AG10803 (cell line): Measurements from ENCODE around the gene PRKN.

ENCODE experiments used
- DNase-seq: peaks from one replicate; pipeline ENCODE4 v3.0.0; 2010; ENCODE audit warnings: low read depth
- H3K4me3 ChIP-seq: 2 replicates; pipeline ENCODE4 v1.5.1; 2011; ENCODE audit warnings: mild to moderate bottlenecking, low read length, control low read depth
- CTCF ChIP-seq: conservative IDR thresholded peaks from 2 replicates; pipeline ENCODE4 v1.5.1; 2011; ENCODE audit warnings: mild to moderate bottlenecking, low read length, control low read depth, inconsistent platforms

The PRKN gene

DNA sequence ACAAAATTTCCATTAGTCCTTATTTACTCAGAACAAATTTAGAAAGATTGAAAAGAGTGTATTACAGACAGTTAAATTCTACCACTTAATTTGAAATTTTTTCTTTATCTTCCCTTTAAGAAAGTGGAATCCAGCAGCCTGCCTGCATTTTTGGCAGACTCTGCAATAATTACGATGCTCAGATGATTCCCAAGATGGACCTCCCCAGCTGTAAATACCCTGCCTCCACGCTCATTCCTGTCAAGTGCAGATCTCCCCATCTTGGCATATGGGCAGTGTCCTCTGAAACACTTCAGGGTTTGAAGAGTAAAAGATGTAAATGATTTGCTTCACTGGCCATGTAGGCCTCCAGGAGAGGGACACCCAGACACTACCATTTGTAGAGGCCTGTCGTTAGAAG is 471.2 kb downstream of the PRKN start:
- TF ChIP-seq CTCF = no peak
- H3K4me3 ChIP-seq = no peak overlapping the region
- DNase-seq = no peak

- 0 out of 2 replicates have a peak, but pooled peaks have one; percentile 11 for TF ChIP-seq CTCF
- DNase-seq = no peak
- H3K4me3 ChIP-seq = no peak overlapping the region
Measured at GRCh38 chr6:162251257-162251656, 476.3 kb downstream of the PRKN start.

- no peak overlapping the region for H3K4me3 ChIP-seq
- DNase-seq = no peak
- no peak for TF ChIP-seq CTCF
Measured at GRCh38 chr6:162249907-162250642, 477.5 kb downstream of the PRKN start.

DNA sequence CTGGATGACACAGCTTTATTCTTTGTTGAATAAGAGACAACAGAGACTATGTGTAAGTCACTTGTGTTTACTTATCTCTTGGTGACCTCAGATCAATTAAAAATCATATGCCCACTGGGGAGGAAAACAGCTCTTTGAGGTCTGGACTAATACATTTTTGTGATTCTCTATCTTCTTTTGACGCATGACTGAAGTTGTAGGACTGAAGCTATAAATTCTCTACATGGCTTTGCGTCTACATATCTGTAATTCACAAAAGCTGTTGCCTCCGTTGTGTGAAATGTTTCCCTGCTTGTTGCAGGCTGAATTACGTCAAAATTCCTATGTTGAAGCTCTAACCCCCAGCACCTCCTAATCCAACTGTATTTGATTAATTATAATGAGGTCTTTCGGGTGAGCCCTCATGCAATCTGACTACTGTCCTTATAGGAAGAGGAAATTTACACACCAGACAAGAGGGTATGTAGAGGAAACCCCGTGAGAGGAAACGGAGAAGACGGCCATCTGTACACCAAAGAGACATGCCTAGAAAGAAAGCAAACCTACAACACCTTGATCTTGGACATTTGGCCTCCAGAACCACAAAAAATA is 481.6 kb downstream of the PRKN start:
- DNase-seq = no peak
- H3K4me3 ChIP-seq = no peak overlapping the region
- no peak for TF ChIP-seq CTCF

DNA sequence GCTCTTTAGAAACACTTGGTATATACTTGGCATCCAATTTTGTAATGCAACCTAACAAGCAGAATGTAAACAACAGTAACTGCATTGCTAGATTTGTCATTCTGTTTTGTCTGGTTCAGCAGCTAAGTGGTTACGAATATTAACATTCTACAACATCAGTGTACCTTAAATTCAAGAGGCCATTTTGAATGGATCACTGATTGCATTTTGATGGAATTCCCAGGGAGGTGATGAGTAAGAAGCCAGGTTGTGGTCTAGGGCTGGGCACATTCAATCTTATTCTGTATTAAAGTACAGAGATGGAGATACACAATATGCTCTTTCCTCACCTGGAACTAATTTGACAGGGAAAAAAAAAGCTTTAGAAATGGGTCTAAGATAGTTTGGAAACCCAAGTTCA is 483.5 kb downstream of the PRKN start:
- no peak for DNase-seq

GRCh38 chr6:162242915-162243314 is 484.7 kb downstream of the PRKN start:
- no peak for TF ChIP-seq CTCF
- no peak for DNase-seq

More for the DNA sequence above, 483.5 kb downstream of the PRKN start:
- no peak overlapping the region for H3K4me3 ChIP-seq
- TF ChIP-seq CTCF = no peak

GRCh38 chr6:162239330-162239729 is 488.2 kb downstream of the PRKN start:
- TF ChIP-seq CTCF = no peak
- DNase-seq = no peak
- H3K4me3 ChIP-seq = no peak overlapping the region

More at GRCh38 chr6:162242915-162243314, 484.7 kb downstream of the PRKN start:
- no peak overlapping the region for H3K4me3 ChIP-seq
